GM21360 (cell line): ENCODE data around the gene FAM53C.
"Not testable (repeated sequence)": the region's sequence is repeated elsewhere in the genome, so short reads cannot be mapped to it uniquely, and the experiment has no call there.

Experiments
- ATAC-seq: cut with Tn5 transposase; IDR thresholded peaks from one replicate; pipeline ENCODE4 v1.9.1; 2021; ENCODE audit warnings: mild to moderate bottlenecking, moderate library complexity; ENCODE audit not compliant: unreplicated experiment

FAM53C gene

GRCh38 chr5:138389332-138389731 lies 51.3 kb downstream of the FAM53C start:
- no peak for ATAC-seq

GRCh38 chr5:138389911-138390310 lies 51.8 kb downstream of the FAM53C start:
- not testable (repeated sequence) for ATAC-seq

DNA sequence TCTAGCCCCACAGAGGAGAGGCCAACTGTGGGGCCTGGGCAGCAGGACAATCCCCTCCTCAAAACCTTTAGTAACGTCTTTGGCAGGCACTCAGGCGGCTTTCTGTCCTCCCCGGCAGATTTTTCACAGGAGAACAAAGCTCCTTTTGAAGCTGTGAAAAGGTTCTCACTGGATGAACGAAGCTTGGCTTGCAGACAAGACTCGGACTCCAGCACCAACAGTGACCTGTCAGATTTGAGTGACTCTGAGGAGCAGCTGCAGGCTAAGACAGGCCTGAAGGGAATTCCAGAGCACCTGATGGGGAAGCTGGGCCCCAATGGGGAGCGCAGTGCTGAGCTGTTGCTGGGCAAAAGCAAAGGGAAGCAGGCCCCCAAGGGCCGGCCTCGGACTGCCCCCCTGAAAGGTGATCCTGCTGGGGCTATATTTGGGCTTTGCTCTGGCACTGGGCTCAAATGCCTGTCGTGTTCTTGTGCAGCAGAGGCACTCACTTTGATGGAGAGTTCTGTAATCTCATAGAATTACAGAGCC lies 53.9 kb downstream of the FAM53C start:
- ATAC-seq: no peak
